ENCODE data around the gene KCNC1.

DNA sequence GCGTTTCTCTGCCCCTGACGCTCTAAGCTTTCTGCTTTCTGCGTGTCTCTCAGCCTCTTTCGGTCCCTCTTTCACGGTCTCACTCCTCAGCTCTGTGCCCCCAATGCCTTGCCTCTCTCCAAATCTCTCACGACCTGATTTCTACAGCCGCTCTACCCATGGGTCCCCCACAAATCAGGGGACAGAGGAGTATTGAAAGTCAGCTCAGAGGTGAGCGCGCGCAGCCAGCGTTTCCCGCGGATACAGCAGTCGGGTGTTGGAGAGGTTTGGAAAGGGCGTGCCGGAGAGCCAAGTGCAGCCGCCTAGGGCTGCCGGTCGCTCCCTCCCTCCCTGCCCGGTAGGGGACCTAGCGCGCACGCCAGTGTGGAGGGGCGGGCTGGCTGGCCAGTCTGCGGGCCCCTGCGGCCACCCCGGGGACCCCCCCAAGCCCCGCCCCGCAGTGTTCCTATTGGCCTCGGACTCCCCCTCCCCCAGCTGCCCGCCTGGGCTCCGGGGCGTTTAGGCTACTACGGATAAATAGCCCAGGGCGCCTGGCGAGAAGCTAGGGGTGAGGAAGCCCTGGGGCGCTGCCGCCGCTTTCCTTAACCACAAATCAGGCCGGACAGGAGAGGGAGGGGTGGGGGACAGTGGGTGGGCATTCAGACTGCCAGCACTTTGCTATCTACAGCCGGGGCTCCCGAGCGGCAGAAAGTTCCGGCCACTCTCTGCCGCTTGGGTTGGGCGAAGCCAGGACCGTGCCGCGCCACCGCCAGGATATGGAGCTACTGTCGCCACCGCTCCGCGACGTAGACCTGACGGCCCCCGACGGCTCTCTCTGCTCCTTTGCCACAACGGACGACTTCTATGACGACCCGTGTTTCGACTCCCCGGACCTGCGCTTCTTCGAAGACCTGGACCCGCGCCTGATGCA lies 15.3 kb upstream of the KCNC1 start, which contains the start of gene MYOD1:
- TF ChIP-seq POLR2A (IDR thresholded peaks at IDR 0.05) (no peak), POLR2AphosphoS5 (IDR thresholded peaks at IDR 0.05) (no peak)
- TF ChIP-seq, protein P1, sequence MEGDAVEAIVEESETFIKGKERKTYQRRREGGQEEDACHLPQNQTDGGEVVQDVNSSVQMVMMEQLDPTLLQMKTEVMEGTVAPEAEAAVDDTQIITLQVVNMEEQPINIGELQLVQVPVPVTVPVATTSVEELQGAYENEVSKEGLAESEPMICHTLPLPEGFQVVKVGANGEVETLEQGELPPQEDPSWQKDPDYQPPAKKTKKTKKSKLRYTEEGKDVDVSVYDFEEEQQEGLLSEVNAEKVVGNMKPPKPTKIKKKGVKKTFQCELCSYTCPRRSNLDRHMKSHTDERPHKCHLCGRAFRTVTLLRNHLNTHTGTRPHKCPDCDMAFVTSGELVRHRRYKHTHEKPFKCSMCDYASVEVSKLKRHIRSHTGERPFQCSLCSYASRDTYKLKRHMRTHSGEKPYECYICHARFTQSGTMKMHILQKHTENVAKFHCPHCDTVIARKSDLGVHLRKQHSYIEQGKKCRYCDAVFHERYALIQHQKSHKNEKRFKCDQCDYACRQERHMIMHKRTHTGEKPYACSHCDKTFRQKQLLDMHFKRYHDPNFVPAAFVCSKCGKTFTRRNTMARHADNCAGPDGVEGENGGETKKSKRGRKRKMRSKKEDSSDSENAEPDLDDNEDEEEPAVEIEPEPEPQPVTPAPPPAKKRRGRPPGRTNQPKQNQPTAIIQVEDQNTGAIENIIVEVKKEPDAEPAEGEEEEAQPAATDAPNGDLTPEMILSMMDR (IDR thresholded peaks at IDR 0.05), result no peak
